ENCODE measurements around the gene STX17. TPM values are rescaled to one million over a fixed set of nuclear protein-coding genes. Genes with fewer than 3 reads are reported as not detected.
"Not testable (repeated sequence)": the region's sequence is repeated elsewhere in the genome, so short reads cannot be mapped to it uniquely, and the experiment has no call there.

STX17 gene
- total RNA-seq, 2 experiments from 2014 or later, result 33.3 to 41.9 TPM

DNA sequence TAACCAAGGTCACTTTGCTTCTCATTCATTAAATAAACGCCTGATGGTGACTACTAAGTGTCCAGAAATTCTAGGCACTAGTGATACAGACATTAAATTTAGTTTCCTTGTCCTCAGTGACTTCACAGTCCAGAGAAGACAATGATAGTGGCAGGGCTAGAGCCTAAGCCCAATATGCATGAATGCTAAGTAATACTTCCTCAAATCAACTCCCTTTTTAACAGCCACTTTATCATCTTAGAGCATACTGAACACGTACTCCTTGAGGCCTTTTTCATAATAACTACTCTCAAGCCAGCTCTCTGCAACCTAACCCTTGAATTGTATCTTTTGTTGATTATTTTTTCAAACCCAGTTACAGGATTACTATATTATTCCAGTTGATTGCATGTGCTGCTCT lies 74.1 kb downstream of the STX17 start:
- ATAC-seq, result no peak
- TF ChIP-seq, protein P1, sequence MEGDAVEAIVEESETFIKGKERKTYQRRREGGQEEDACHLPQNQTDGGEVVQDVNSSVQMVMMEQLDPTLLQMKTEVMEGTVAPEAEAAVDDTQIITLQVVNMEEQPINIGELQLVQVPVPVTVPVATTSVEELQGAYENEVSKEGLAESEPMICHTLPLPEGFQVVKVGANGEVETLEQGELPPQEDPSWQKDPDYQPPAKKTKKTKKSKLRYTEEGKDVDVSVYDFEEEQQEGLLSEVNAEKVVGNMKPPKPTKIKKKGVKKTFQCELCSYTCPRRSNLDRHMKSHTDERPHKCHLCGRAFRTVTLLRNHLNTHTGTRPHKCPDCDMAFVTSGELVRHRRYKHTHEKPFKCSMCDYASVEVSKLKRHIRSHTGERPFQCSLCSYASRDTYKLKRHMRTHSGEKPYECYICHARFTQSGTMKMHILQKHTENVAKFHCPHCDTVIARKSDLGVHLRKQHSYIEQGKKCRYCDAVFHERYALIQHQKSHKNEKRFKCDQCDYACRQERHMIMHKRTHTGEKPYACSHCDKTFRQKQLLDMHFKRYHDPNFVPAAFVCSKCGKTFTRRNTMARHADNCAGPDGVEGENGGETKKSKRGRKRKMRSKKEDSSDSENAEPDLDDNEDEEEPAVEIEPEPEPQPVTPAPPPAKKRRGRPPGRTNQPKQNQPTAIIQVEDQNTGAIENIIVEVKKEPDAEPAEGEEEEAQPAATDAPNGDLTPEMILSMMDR (IDR thresholded peaks at IDR 0.05), result no peak
- no peak for DNase-seq
- intact Hi-C loops (cut with micrococcal nuclease), result no loop called here
- POLR2A ChIA-PET, result no interaction called here
- peaks cover 7% of the 10 kb centered on the region for H3K36me3 Mint-ChIP-seq (ENCODE audit: low read depth)
- no peaks in the 10 kb centered on the region for H3K9me3 Mint-ChIP-seq
- peak overlapping the region; percentile 61 for H3K27ac Mint-ChIP-seq
- no peaks in the 10 kb centered on the region for H3K27me3 Mint-ChIP-seq
- CTCF ChIA-PET, result interaction anchor here (1.0 to 2.1 kb wide), 6 partner anchors 8 to 749 kb away, joined by 3 to 6 read pairs (median 3); no protein-coding TSS in a partner anchor
- H3K4me1 Mint-ChIP-seq (ENCODE audit: low read depth), result no peaks in the 10 kb centered on the region
- no peak overlapping the region for H3K4me3 Mint-ChIP-seq

DNA sequence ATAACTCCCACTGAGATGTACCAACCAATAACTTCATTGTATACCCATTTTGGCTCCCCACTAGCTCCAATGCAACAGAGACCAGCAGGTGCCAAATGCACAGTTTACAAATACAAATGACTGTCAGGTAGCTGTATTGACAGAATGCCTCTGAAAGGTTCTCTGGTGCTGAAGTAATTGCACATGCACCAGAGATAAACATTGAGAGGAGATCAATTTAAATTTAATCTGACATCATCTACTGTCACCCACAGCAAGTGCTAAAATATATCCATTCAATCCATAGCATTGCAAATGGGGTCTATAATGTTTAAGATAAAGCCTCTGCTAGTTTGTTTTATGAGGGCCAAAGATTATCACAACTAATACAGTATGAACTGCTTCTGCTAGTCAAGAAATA lies 80.2 kb downstream of the STX17 start:
- POLR2A ChIA-PET, result no interaction called here

GRCh38 chr9:99990508-99990907 lies 84.1 kb downstream of the STX17 start:
- DNase-seq; CTCF ChIA-PET; H3K27me3 Mint-ChIP-seq; POLR2A ChIA-PET; intact Hi-C loops (cut with micrococcal nuclease); H3K4me3 Mint-ChIP-seq; H3K27ac Mint-ChIP-seq; ATAC-seq; H3K4me1 Mint-ChIP-seq (ENCODE audit: low read depth): not testable (repeated sequence)
- peaks cover 23% of the 10 kb centered on the region for H3K9me3 Mint-ChIP-seq
- H3K36me3 Mint-ChIP-seq (ENCODE audit: low read depth), result peaks cover 61% of the 10 kb centered on the region

More for the DNA sequence above, 80.2 kb downstream of the STX17 start:
- no peak for DNase-seq
- Mint-ChIP-seq H3K9me3 (peaks cover 17% of the 10 kb centered on the region), H3K27ac (no peak overlapping the region), H3K4me3 (no peak overlapping the region), H3K27me3 (no peaks in the 10 kb centered on the region), H3K4me1 (ENCODE audit: low read depth) (no peaks in the 10 kb centered on the region), H3K36me3 (ENCODE audit: low read depth) (peaks cover 38% of the 10 kb centered on the region)
- TF ChIP-seq, protein P1 (IDR thresholded peaks at IDR 0.05), result no peak
- ATAC-seq, result no peak
- intact Hi-C loops (cut with micrococcal nuclease), result no loop called here
- CTCF ChIA-PET, result interaction anchor here (1.3 to 1.5 kb wide), 2 partner anchors 11 to 24 kb away, joined by 3 to 4 read pairs; no protein-coding TSS in a partner anchor

DNA sequence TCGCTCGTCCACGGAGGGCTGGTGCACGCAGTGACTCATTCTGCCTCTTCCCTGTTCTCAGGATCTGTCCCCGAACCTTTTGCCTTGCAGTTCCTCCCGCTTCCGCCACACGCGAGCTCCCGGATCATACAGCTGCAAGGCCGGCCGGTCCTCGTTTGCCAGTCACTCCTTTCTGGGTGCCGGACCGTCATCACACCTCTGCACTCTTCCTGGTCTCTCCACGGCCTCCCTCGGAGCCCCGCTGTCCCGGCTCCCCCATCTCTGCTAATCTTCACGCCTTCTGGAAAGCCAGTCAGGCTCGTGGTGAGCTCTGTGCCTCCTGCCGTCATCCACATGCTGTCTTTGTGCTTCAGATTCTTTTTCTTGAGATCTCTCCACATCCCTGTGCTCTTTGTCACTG lies 91.8 kb downstream of the STX17 start:
- POLR2A ChIA-PET, result no interaction called here
- H3K27ac Mint-ChIP-seq, result no peak overlapping the region

GRCh38 chr9:99998866-99999265 lies 92.4 kb downstream of the STX17 start:
- peaks cover 8% of the 10 kb centered on the region for H3K9me3 Mint-ChIP-seq
- no peak overlapping the region for H3K4me3 Mint-ChIP-seq
- H3K27ac Mint-ChIP-seq, result no peak overlapping the region
- TF ChIP-seq, protein P1 (IDR thresholded peaks at IDR 0.05), result no peak
- ChIA-PET CTCF (interaction anchor here (1.7 kb wide), 1 partner anchor 13 kb away, joined by 4 read pairs; no protein-coding TSS in a partner anchor), POLR2A (no interaction called here)
- H3K36me3 Mint-ChIP-seq (ENCODE audit: low read depth), result peaks cover 62% of the 10 kb centered on the region
- intact Hi-C loops (cut with micrococcal nuclease), result no loop called here
- ATAC-seq, result no peak
- H3K4me1 Mint-ChIP-seq (ENCODE audit: low read depth), result no peaks in the 10 kb centered on the region
- DNase-seq, result no peak
- no peaks in the 10 kb centered on the region for H3K27me3 Mint-ChIP-seq

More for the DNA sequence above, 91.8 kb downstream of the STX17 start:
- Mint-ChIP-seq H3K27me3 (no peaks in the 10 kb centered on the region), H3K4me1 (ENCODE audit: low read depth) (no peaks in the 10 kb centered on the region), H3K9me3 (peaks cover 10% of the 10 kb centered on the region), H3K4me3 (no peak overlapping the region), H3K36me3 (ENCODE audit: low read depth) (peaks cover 60% of the 10 kb centered on the region)
- CTCF ChIA-PET, result interaction anchor here (1.7 kb wide), 1 partner anchor 12 kb away, joined by 4 read pairs; no protein-coding TSS in a partner anchor
- TF ChIP-seq, protein P1 (IDR thresholded peaks at IDR 0.05), result no peak
- ATAC-seq (no peak), DNase-seq (no peak)
- intact Hi-C loops (cut with micrococcal nuclease), result no loop called here
